Esophagus (tissue), 2 donors: ENCODE results near the gene IPO13. TPM values are rescaled to one million over a fixed set of nuclear protein-coding genes. Genes with fewer than 3 reads are reported as not detected.
A peak's percentile ranks its signal among the peaks of the same experiment; 100 is the strongest.

Experiments used
- H3K27ac ChIP-seq, 2 donors: one replicate each; pipeline ENCODE4 v1.5.1; 2013; ENCODE audit warnings: low read depth in 2 of 2, mild to moderate bottlenecking in 2 of 2, inconsistent platforms in 1 of 2, low read length in 1 of 2, moderate library complexity in 1 of 2
- H3K27me3 ChIP-seq, 2 donors: one replicate each; pipeline ENCODE4 v1.6.1; 2013; ENCODE audit warnings: low read length in 2 of 2, control low read depth in 1 of 2, mild to moderate bottlenecking in 1 of 2; ENCODE audit not compliant: insufficient read depth in 2 of 2, control insufficient read depth in 1 of 2
- H3K36me3 ChIP-seq, 2 donors: one replicate each; pipeline ENCODE4 v1.6.1; 2013; ENCODE audit warnings: low read length in 1 of 2; ENCODE audit not compliant: control insufficient read depth in 2 of 2, insufficient read depth in 2 of 2
- H3K4me1 ChIP-seq, 2 donors: one replicate each; pipeline ENCODE4 v1.6.1; 2013; ENCODE audit warnings: low read length in 1 of 2; ENCODE audit not compliant: control insufficient read depth in 2 of 2, insufficient read depth in 2 of 2
- H3K4me3 ChIP-seq, 2 donors: one replicate each; pipeline ENCODE4 v1.5.1; 2013; ENCODE audit warnings: low read length in 2 of 2, mild to moderate bottlenecking in 2 of 2, low read depth in 1 of 2, moderate library complexity in 1 of 2
- H3K9me3 ChIP-seq, 2 donors: one replicate each; pipeline ENCODE4 v1.6.1; 2013; ENCODE audit warnings: mild to moderate bottlenecking in 2 of 2, low read depth in 1 of 2, low read length in 1 of 2, moderate library complexity in 1 of 2; ENCODE audit not compliant: control insufficient read depth in 2 of 2, insufficient read depth in 1 of 2
- whole genome bisulfite sequencing, 2 donors: extraction: QIAGEN DNeasy Blood & Tissue Kit; methylation state at CpG; one replicate each; pipeline ENCODE4 v1.1.7; 2013; 5-methylcytosine and 5-hydroxymethylcytosine counted together
- polyA plus RNA-seq, 2 donors: library from polyadenylated mRNA; stranded (reverse); fragments of 200-250 nt; gene quantifications; one replicate each; pipeline ENCODE4 v1.2.3, GENCODE V29; 2013
- donor health status: healthy with polysubstance abuse.
- donor health status: Bipolar disorder and iron deficiency.

The IPO13 gene
- polyA plus RNA-seq, 2 donors = 18.1 to 22.1 TPM

GRCh38 chr1:43969416-43969745 lies 22.6 kb downstream of the IPO13 start:
- no peaks in the 10 kb centered on the region for H3K27me3 ChIP-seq
- no peak overlapping the region for H3K27ac ChIP-seq
- no peak overlapping the region for H3K4me3 ChIP-seq
- H3K4me1 ChIP-seq = peaks cover 4 to 11% of the 10 kb centered on the region in 2 donors
- H3K9me3 ChIP-seq = no peaks in the 10 kb centered on the region
- WGBS, 2 donors = 59 to 61% methylated on average over 7 of the region's 7 CpGs
- H3K36me3 ChIP-seq = peaks cover 0 to 32% of the 10 kb centered on the region in 2 donors

- WGBS, 2 donors = 1% methylated on average over 47 of the region's 47 CpGs
- Histone ChIP-seq H3K27ac (peak within 1 kb of the TSS; percentile 24 to 26), H3K27me3 (no peaks in the 10 kb centered on the region), H3K4me3 (peak within 1 kb of the TSS; percentile 70 to 96), H3K36me3 (peaks cover 0 to 28% of the 10 kb centered on the region in 2 donors), H3K9me3 (no peaks in the 10 kb centered on the region), H3K4me1 (peaks cover 4 to 11% of the 10 kb centered on the region in 2 donors)
Measured at GRCh38 chr1:43969746-43970466, 23.2 kb downstream of the IPO13 start, which contains the start of gene DPH2. TSS of gene DPH2 (plus strand) at chr1:43970010. CDS start at chr1:43970176, 166 bp downstream.

GRCh38 chr1:43970502-43970901 lies 23.8 kb downstream of the IPO13 start:
- H3K27ac ChIP-seq = no peak overlapping the region
- H3K4me1 ChIP-seq = peaks cover 4 to 11% of the 10 kb centered on the region in 2 donors
- H3K27me3 ChIP-seq = no peaks in the 10 kb centered on the region
- H3K36me3 ChIP-seq = peaks cover 0 to 27% of the 10 kb centered on the region in 2 donors
- 45 to 48% methylated on average over 5 of the region's 5 CpGs for WGBS, 2 donors
- peak overlapping the region; percentile 70 to 96 for H3K4me3 ChIP-seq
- H3K9me3 ChIP-seq = no peaks in the 10 kb centered on the region

GRCh38 chr1:43970911-43971310 lies 24.2 kb downstream of the IPO13 start:
- H3K4me1 ChIP-seq = peaks cover 8 to 15% of the 10 kb centered on the region in 2 donors
- H3K27ac ChIP-seq = no peak overlapping the region
- 89 to 90% methylated on average over 9 of the region's 9 CpGs for WGBS, 2 donors
- H3K4me3 ChIP-seq = peak overlapping the region in 1 of 2 donors; percentile 96
- no peaks in the 10 kb centered on the region for H3K27me3 ChIP-seq
- H3K36me3 ChIP-seq = peaks cover 0 to 24% of the 10 kb centered on the region in 2 donors
- no peaks in the 10 kb centered on the region for H3K9me3 ChIP-seq

GRCh38 chr1:43971336-43971980 lies 24.7 kb downstream of the IPO13 start:
- peaks cover 0 to 22% of the 10 kb centered on the region in 2 donors for H3K36me3 ChIP-seq
- no peaks in the 10 kb centered on the region for H3K27me3 ChIP-seq
- WGBS, 2 donors = 84 to 87% methylated on average over 17 of the region's 17 CpGs
- no peaks in the 10 kb centered on the region for H3K9me3 ChIP-seq
- H3K4me1 ChIP-seq = peaks cover 9 to 20% of the 10 kb centered on the region in 2 donors
- H3K4me3 ChIP-seq = no peak overlapping the region
- no peak overlapping the region for H3K27ac ChIP-seq

- H3K9me3 ChIP-seq = no peaks in the 10 kb centered on the region
- no peaks in the 10 kb centered on the region for H3K27me3 ChIP-seq
- H3K27ac ChIP-seq = peak overlapping the region; percentile 91 to 97
- peaks cover 5 to 24% of the 10 kb centered on the region in 2 donors for H3K36me3 ChIP-seq
- 29 to 33% methylated on average over 9 of the region's 9 CpGs for WGBS, 2 donors
- H3K4me1 ChIP-seq = peaks cover 14 to 31% of the 10 kb centered on the region in 2 donors
- H3K4me3 ChIP-seq = peak overlapping the region; percentile 72 to 92
Measured at GRCh38 chr1:43973981-43974442, 27.3 kb downstream of the IPO13 start.

GRCh38 chr1:43974443-43975248 lies 27.9 kb downstream of the IPO13 start, which contains the start of gene ATP6V0B:
TSS of gene ATP6V0B (plus strand) at chr1:43974960. CDS start at chr1:43975041, 81 bp downstream.
- Histone ChIP-seq H3K27ac (peak within 1 kb of the TSS; percentile 91 to 97), H3K4me1 (peaks cover 14 to 32% of the 10 kb centered on the region in 2 donors), H3K4me3 (peak within 1 kb of the TSS; percentile 72 to 92), H3K9me3 (no peaks in the 10 kb centered on the region), H3K27me3 (no peaks in the 10 kb centered on the region), H3K36me3 (peaks cover 5 to 24% of the 10 kb centered on the region in 2 donors)
- WGBS, 2 donors = 0 to 1% methylated on average over 88 to 93 of the region's 93 CpGs

GRCh38 chr1:43975249-43975961 lies 28.7 kb downstream of the IPO13 start:
- Histone ChIP-seq H3K36me3 (peaks cover 5 to 24% of the 10 kb centered on the region in 2 donors), H3K9me3 (no peaks in the 10 kb centered on the region), H3K27ac (peak overlapping the region; percentile 91 to 97), H3K4me3 (peak overlapping the region; percentile 72 to 92), H3K27me3 (no peaks in the 10 kb centered on the region), H3K4me1 (peaks cover 16 to 35% of the 10 kb centered on the region in 2 donors)
- 1 to 3% methylated on average over 31 to 34 of the region's 34 CpGs for WGBS, 2 donors
